Measurements from ENCODE around the gene SLC2A6.

SLC2A6 gene

DNA sequence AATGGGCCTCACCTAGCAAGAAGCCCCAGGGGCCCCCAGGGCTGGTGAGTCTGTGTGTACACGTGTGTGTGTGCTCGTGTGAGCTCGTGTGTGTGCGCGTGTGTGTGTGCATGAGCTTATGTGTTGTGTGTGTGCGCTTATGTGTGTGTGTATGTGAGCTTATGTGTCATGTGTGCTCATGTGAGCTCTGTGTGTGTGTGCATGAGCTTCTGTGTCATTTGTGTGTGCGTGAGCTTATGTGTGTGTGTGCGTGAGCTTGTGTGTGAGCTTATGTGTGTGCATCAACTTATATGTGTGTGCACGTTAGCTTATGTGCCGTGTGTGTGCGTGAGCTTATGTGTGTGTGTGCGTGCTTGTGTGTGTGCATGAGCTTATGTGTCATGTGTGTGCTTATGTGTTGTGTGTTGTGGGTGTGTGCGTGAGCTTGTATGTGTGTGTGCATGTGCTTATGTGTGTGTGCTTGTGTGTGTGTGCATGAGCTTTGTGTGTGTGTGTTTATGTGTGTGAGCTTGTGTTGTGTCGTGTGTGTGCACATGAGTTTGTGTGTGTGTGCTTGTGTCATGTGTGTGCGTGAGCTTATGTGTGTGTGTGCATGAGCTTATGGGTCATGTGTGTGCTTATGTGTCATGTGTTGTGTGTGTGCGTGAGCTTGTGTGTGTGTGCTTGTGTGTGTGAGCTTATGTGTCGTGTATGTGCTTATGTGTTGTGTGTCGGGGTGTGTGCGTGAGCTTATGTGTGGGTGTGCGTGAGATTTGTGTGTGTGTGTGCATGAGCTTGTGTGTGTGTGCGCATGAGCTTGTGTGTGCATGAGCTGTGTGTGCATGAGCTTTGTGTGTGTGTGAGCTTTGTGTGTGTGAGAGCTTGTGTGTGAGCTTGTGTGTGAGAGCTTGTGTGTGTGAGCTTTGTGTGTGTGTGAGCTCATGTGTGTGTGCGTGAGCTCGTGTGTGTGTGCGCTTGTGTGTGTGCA lies 16.7 kb upstream of the SLC2A6 start:
- H3K4me3 ChIP-seq (ENCODE audit: insufficient read depth, low read depth, low read length, poor library complexity, severe bottlenecking), result no peak overlapping the region
- H3K27me3 ChIP-seq (replicated peaks; ENCODE audit: control insufficient read depth, insufficient read depth, low read length, poor library complexity, severe bottlenecking), result no peaks in the 10 kb centered on the region
- no peak overlapping the region for H3K27ac ChIP-seq (ENCODE audit: insufficient read depth, low read length, poor library complexity, severe bottlenecking)
- H3K4me1 ChIP-seq (ENCODE audit: control insufficient read depth, insufficient read depth, low read length, poor library complexity, severe bottlenecking), result no peaks in the 10 kb centered on the region
- H3K36me3 ChIP-seq (ENCODE audit: control insufficient read depth, insufficient read depth, low read length), result no peaks in the 10 kb centered on the region
- no peak for DNase-seq
- H3K9me3 ChIP-seq (ENCODE audit: control insufficient read depth, low read length), result no peaks in the 10 kb centered on the region

DNA sequence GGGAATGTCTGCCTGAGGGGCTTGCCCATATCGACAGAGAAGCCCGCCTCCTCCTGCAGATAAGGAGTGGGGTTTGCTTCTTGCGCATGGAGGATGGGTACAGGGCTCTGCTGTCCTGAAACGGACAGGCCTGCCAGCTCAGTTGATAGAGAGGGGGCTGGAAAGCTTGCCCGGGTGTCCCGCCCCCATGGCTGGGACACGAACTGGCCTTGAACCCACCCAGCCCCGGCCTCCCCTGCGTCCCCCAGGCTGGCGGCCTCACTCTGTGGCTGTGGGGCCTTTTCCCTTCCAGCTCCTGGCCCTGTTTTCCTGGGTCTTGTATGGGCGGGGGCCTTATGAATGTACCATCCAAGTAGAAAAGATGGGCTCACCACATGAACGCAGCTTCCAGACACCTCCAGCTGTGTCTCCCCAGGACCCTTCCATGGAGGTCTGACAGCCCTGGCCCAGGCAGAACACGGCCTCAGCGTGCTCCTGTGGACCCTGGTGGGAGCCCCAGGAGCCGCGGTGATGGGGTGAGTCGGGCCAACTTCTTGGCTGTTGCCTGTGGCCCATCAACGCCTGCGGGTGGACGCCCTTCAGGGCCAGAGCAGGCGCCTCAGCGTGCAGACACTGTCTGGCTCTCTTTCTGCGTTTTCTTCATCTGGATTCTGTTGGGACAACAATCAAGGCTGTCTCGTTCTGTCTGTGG lies 15.9 kb upstream of the SLC2A6 start:
- Histone ChIP-seq H3K27ac (ENCODE audit: insufficient read depth, low read length, poor library complexity, severe bottlenecking) (no peak overlapping the region), H3K36me3 (ENCODE audit: control insufficient read depth, insufficient read depth, low read length) (no peaks in the 10 kb centered on the region), H3K4me1 (ENCODE audit: control insufficient read depth, insufficient read depth, low read length, poor library complexity, severe bottlenecking) (no peaks in the 10 kb centered on the region), H3K9me3 (ENCODE audit: control insufficient read depth, low read length) (no peaks in the 10 kb centered on the region), H3K4me3 (ENCODE audit: insufficient read depth, low read depth, low read length, poor library complexity, severe bottlenecking) (no peak overlapping the region), H3K27me3 (replicated peaks; ENCODE audit: control insufficient read depth, insufficient read depth, low read length, poor library complexity, severe bottlenecking) (no peaks in the 10 kb centered on the region)
- DNase-seq, result no peak

DNA sequence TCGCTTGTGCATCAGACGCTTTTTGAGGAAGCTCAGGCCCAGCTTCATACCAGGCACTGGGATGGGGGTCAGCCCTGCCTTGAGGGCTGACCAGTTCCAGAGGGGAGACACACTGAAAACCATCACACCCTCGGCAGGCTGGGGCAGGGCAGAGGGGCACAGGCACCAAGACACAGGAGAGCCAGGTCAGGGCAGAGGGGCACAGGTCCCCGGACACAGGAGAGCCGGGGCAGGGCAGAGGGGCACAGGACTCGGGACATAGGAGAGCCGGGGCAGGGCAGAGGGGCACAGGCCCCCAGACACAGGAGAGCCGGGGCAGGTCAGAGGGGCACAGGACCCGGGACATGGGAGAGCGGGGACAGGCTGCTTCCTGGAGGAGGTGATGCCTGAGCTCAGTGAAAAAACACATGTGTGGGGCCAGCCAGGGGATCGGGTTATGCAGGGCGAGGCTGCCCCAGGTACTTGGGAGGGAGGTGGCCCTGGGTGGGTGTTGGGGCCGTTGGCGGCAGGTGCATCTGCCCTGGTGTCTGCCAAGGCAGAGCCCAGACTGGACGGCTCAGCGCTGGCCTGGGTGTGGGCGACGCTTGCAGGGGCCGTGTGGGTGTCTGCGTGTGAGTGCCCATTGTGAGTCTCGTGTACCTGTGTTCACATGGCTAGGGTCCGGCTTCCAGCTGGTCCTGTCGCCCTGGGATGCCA lies 15.1 kb upstream of the SLC2A6 start:
- H3K27ac ChIP-seq (ENCODE audit: insufficient read depth, low read length, poor library complexity, severe bottlenecking), result no peak overlapping the region
- no peaks in the 10 kb centered on the region for H3K4me1 ChIP-seq (ENCODE audit: control insufficient read depth, insufficient read depth, low read length, poor library complexity, severe bottlenecking)
- no peaks in the 10 kb centered on the region for H3K9me3 ChIP-seq (ENCODE audit: control insufficient read depth, low read length)
- H3K36me3 ChIP-seq (ENCODE audit: control insufficient read depth, insufficient read depth, low read length), result no peaks in the 10 kb centered on the region
- no peak for DNase-seq
- H3K27me3 ChIP-seq (replicated peaks; ENCODE audit: control insufficient read depth, insufficient read depth, low read length, poor library complexity, severe bottlenecking), result no peaks in the 10 kb centered on the region
- no peak overlapping the region for H3K4me3 ChIP-seq (ENCODE audit: insufficient read depth, low read depth, low read length, poor library complexity, severe bottlenecking)

DNA sequence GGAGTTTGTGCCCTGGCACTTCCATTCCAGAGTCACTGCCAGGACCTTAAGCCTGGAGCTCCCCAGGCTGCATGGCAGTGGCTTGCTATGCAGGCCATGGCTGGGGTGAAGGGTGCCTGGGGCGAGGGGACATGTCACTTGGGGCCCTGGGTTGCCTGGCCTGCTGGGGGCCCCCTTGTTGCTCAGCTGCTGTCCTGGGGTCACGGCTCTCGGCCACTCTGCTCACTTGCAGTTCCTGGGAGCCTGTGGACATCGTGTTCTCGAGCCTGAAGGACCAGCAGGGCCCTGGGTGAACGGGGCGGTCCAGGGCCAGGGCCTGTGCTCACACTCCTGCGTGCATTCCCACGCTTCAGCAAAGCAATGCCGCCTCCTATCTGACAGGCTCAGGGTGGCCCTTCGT lies 14.5 kb upstream of the SLC2A6 start:
- DNase-seq, result no peak
- Histone ChIP-seq H3K36me3 (ENCODE audit: control insufficient read depth, insufficient read depth, low read length) (no peaks in the 10 kb centered on the region), H3K27ac (ENCODE audit: insufficient read depth, low read length, poor library complexity, severe bottlenecking) (no peak overlapping the region), H3K9me3 (ENCODE audit: control insufficient read depth, low read length) (no peaks in the 10 kb centered on the region), H3K4me3 (ENCODE audit: insufficient read depth, low read depth, low read length, poor library complexity, severe bottlenecking) (no peak overlapping the region), H3K4me1 (ENCODE audit: control insufficient read depth, insufficient read depth, low read length, poor library complexity, severe bottlenecking) (no peaks in the 10 kb centered on the region), H3K27me3 (replicated peaks; ENCODE audit: control insufficient read depth, insufficient read depth, low read length, poor library complexity, severe bottlenecking) (no peaks in the 10 kb centered on the region)

DNA sequence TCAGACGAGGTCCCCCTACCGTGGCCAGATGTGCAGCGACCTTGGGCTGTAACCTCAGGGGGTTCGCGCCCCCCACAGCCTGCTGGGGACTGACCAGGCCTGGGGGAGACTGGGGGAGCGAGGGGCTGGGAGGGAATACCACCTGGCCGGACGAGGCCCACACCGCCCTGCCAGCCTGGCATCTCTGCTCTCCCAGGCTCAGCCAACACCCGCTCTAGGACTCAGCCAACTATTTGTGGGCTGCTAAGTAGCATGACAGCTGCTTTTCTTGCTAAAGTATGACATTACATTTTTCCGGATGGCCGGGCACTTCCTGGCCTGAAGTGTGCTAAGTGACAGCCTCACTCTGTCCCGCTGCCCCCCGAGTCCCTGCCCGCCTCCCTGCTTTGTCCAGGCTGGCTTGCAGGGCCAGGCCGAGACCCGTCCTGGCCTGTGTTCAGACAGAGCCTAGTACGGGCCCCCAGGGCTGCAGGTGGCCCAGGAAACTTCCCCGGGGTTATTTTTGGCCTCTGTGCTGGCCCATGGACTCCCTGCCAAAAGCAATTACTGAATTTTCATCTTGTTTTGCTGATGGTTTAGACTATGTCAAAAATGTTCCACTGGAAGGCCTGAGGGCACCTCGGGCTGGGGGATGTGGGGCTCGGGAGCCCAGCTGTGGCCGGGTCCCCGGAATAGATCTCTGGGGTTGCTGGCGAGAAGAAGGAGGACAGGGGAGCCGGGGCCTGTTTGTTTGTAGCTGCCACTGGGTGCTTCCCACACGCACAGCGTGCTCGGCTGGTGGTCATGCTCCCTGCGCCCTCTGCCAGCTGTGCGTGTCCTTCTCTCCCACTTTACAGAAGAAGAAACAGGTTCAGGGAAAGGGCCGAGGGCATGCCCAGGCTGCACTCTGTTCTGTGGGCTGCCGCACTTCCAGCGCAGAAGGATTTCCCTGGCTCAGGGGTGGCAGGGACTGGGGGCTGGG lies 13.4 kb upstream of the SLC2A6 start:
- Histone ChIP-seq H3K4me3 (ENCODE audit: insufficient read depth, low read depth, low read length, poor library complexity, severe bottlenecking) (no peak overlapping the region), H3K27ac (ENCODE audit: insufficient read depth, low read length, poor library complexity, severe bottlenecking) (no peak overlapping the region), H3K9me3 (ENCODE audit: control insufficient read depth, low read length) (no peaks in the 10 kb centered on the region), H3K4me1 (ENCODE audit: control insufficient read depth, insufficient read depth, low read length, poor library complexity, severe bottlenecking) (no peaks in the 10 kb centered on the region), H3K36me3 (ENCODE audit: control insufficient read depth, insufficient read depth, low read length) (no peaks in the 10 kb centered on the region), H3K27me3 (replicated peaks; ENCODE audit: control insufficient read depth, insufficient read depth, low read length, poor library complexity, severe bottlenecking) (no peaks in the 10 kb centered on the region)
- DNase-seq, result no peak

DNA sequence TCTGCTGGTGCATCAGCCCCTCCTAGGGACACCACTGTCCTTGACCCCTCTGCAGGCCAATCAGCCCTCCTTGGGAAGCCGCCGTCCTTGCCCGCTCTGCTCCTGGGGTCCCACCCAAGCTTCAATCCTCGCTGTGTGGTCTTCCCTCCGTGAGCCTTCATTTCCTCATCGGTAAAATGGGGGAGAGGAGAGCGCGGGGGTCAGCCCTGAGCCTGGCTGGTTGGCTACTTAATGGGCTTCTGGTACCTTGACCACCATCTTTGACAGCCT lies 12.7 kb upstream of the SLC2A6 start:
- Histone ChIP-seq H3K9me3 (ENCODE audit: control insufficient read depth, low read length) (no peaks in the 10 kb centered on the region), H3K27ac (ENCODE audit: insufficient read depth, low read length, poor library complexity, severe bottlenecking) (no peak overlapping the region), H3K27me3 (replicated peaks; ENCODE audit: control insufficient read depth, insufficient read depth, low read length, poor library complexity, severe bottlenecking) (no peaks in the 10 kb centered on the region), H3K4me3 (ENCODE audit: insufficient read depth, low read depth, low read length, poor library complexity, severe bottlenecking) (no peak overlapping the region), H3K4me1 (ENCODE audit: control insufficient read depth, insufficient read depth, low read length, poor library complexity, severe bottlenecking) (no peaks in the 10 kb centered on the region), H3K36me3 (ENCODE audit: control insufficient read depth, insufficient read depth, low read length) (no peaks in the 10 kb centered on the region)
- DNase-seq, result no peak

DNA sequence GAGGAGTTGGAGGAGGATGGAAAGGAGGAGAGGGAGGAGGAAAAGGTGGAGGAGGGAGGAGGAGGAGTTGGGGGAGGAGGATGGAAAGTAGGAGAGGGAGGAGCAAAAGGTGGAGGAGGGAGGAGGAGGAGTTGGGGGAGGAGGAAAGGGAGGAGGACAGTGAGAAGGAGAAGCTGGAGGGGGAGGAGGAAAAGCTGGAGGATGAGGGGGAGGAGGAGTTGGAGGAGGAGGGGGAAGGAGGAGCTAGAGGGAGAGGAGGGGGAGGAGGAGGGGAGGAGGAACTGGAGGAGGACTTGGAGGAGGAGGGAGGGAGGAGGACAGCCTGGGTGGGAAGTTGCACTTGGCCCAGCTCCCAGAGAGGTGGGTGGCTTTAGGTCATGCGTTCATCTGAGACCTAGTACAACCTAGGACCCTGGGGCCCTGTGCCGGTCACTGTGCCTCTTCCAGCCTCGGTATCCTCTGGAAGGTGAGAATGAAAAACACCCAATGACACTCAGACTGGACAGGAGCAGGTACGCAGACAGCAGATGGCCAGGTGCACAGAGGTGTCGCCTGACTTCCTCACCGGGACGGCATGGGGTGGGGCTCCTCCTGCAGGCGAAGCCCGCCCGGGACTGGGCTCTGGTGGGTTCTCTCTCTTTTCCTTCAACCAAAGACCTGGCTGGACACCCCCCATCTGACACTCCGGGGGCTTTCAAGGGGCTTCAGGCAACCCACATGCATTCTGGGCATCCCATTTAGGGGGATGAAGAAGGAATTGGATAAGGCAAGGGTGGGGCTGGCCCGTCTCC lies 12.2 kb upstream of the SLC2A6 start:
- H3K9me3 ChIP-seq (ENCODE audit: control insufficient read depth, low read length), result no peaks in the 10 kb centered on the region
- no peak for DNase-seq
- no peaks in the 10 kb centered on the region for H3K27me3 ChIP-seq (replicated peaks; ENCODE audit: control insufficient read depth, insufficient read depth, low read length, poor library complexity, severe bottlenecking)
- no peak overlapping the region for H3K4me3 ChIP-seq (ENCODE audit: insufficient read depth, low read depth, low read length, poor library complexity, severe bottlenecking)
- no peak overlapping the region for H3K27ac ChIP-seq (ENCODE audit: insufficient read depth, low read length, poor library complexity, severe bottlenecking)
- H3K4me1 ChIP-seq (ENCODE audit: control insufficient read depth, insufficient read depth, low read length, poor library complexity, severe bottlenecking), result peaks cover 2% of the 10 kb centered on the region
- no peaks in the 10 kb centered on the region for H3K36me3 ChIP-seq (ENCODE audit: control insufficient read depth, insufficient read depth, low read length)

DNA sequence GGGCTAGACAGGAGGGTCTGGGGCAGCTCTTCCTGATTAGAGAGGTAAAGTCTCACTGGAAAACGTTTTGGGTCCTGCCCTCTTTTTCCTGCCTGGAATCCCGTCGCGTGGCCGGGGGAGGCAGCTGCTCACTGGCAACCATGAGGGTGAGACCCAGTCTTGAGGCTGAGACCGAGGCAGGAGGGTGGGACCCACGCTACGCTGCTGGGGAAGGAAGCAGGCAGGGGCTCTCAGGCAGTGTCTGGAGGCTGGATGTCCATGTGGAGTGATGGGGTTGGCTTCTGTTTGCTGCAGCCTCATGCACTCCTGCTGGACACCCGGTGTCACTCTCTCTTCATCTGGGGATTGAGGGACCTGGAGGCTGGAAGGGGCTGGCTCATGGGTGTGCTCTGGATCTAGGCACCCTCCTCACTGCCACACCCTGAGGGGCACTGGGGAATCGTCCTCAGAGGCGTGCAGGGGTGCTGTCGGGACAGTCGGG lies 11.3 kb upstream of the SLC2A6 start:
- H3K27ac ChIP-seq (ENCODE audit: insufficient read depth, low read length, poor library complexity, severe bottlenecking), result no peak overlapping the region
- H3K9me3 ChIP-seq (ENCODE audit: control insufficient read depth, low read length), result no peaks in the 10 kb centered on the region
- DNase-seq, result no peak
- no peak overlapping the region for H3K4me3 ChIP-seq (ENCODE audit: insufficient read depth, low read depth, low read length, poor library complexity, severe bottlenecking)
- no peaks in the 10 kb centered on the region for H3K36me3 ChIP-seq (ENCODE audit: control insufficient read depth, insufficient read depth, low read length)
- no peaks in the 10 kb centered on the region for H3K27me3 ChIP-seq (replicated peaks; ENCODE audit: control insufficient read depth, insufficient read depth, low read length, poor library complexity, severe bottlenecking)
- peaks cover 5% of the 10 kb centered on the region for H3K4me1 ChIP-seq (ENCODE audit: control insufficient read depth, insufficient read depth, low read length, poor library complexity, severe bottlenecking)
